ENCODE results near the gene IMP3.
"Not testable (repeated sequence)": the region's sequence is repeated elsewhere in the genome, so short reads cannot be mapped to it uniquely, and the experiment has no call there.

The IMP3 gene

GRCh38 chr15:75649848-75650247 lies 9.8 kb upstream of the IMP3 start:
- no peak for DNase-seq

GRCh38 chr15:75649045-75649761 lies 9.2 kb upstream of the IMP3 start:
- no peak for DNase-seq

GRCh38 chr15:75648156-75649000 lies 8.4 kb upstream of the IMP3 start:
- no peak for DNase-seq

GRCh38 chr15:75647370-75648155 lies 7.5 kb upstream of the IMP3 start, which contains the start of gene SNX33:
Gene SNX33, plus strand, starts transcription at chr15:75647912. Its CDS starts 1,191 bp downstream, at chr15:75649103.
- peak; percentile 68 to 69 for DNase-seq

GRCh38 chr15:75646944-75647364 lies 6.9 kb upstream of the IMP3 start:
- DNase-seq = peak in 1 of 2 donors; percentile 13

- no peak for DNase-seq
Measured at GRCh38 chr15:75646112-75646943, 6.3 kb upstream of the IMP3 start.

- DNase-seq = no peak
Measured at GRCh38 chr15:75644376-75644775, 4.4 kb upstream of the IMP3 start.

GRCh38 chr15:75641603-75642002 lies 1.6 kb upstream of the IMP3 start:
- DNase-seq = no peak

- no peak for DNase-seq
Measured at GRCh38 chr15:75641179-75641503, 1.1 kb upstream of the IMP3 start.

GRCh38 chr15:75640483-75641178 lies 607 bp upstream of the IMP3 start:
- peak; percentile 51 to 55 for DNase-seq

GRCh38 chr15:75639191-75639708 lies 774 bp downstream of the IMP3 start:
- peak; percentile 10 to 13 for DNase-seq

- DNase-seq = no peak
Measured at GRCh38 chr15:75637245-75638009, 2.6 kb downstream of the IMP3 start.

- DNase-seq = no peak
Measured at GRCh38 chr15:75636026-75636425, 4.0 kb downstream of the IMP3 start.

GRCh38 chr15:75633922-75634321 lies 6.1 kb downstream of the IMP3 start:
- DNase-seq = not testable (repeated sequence)

GRCh38 chr15:75631935-75632334 lies 8.1 kb downstream of the IMP3 start:
- DNase-seq = no peak

GRCh38 chr15:75625542-75626347 lies 14.3 kb downstream of the IMP3 start, which contains the start of gene SNUPN:
Gene SNUPN, minus strand, starts transcription at chr15:75625725. Its CDS starts 4,674 bp downstream, at chr15:75621051.
- DNase-seq = peak; percentile 92 to 94

- no peak for DNase-seq
Measured at GRCh38 chr15:75622505-75622904, 17.5 kb downstream of the IMP3 start.

GRCh38 chr15:75620841-75621391 lies 19.1 kb downstream of the IMP3 start:
- DNase-seq = peak; percentile 19 to 37
